Lower lobe of right lung (tissue), 2 donors: ENCODE data around the gene SLC27A4. TPM values are rescaled to one million over a fixed set of nuclear protein-coding genes. Genes with fewer than 3 reads are reported as not detected.

ENCODE experiments used
- ATAC-seq, 2 donors: fragments of 200-7000 bp; cut with Tn5 transposase; one replicate each; pipeline ENCODE4 v1.9.1; 2020 to 2022; ENCODE audit warnings: mild to moderate bottlenecking in 2 of 2, moderate library complexity in 2 of 2
- DNase-seq: peaks from one replicate; pipeline ENCODE4 v3.0.0-alpha.2; 2020
- H3K27ac ChIP-seq: fragments of 200-600 bp; one replicate; pipeline ENCODE4 v1.8.0; 2022
- H3K27me3 ChIP-seq: fragments of 200-600 bp; one replicate; pipeline ENCODE4 v1.8.0; 2022; ENCODE audit warnings: low read depth
- H3K36me3 ChIP-seq: fragments of 200-600 bp; one replicate; pipeline ENCODE4 v1.8.0; 2022; ENCODE audit warnings: mild to moderate bottlenecking
- H3K4me1 ChIP-seq: fragments of 200-600 bp; one replicate; pipeline ENCODE4 v1.8.0; 2022
- H3K4me3 ChIP-seq: fragments of 200-600 bp; one replicate; pipeline ENCODE4 v1.8.0; 2022; ENCODE audit warnings: mild to moderate bottlenecking
- H3K9me3 ChIP-seq: fragments of 200-600 bp; one replicate; pipeline ENCODE4 v1.8.0; 2022
- intact Hi-C: fragments of 100-400 bp; cut with DNase I; formaldehyde crosslinking; loops from one replicate; pipeline ENCODE4 v1.11.0; 2022
- total RNA-seq: library from RNA; stranded (reverse); fragmentation: NEBNext Ultra II Directional; extraction: Animal tissue kit (Norgen Biotek cat#: 25700); gene quantifications from one replicate; pipeline ENCODE4 v1.2.1, GENCODE V29; 2021
- TF ChIP-seq, protein P1 (sequence below): fragments of 200-600 bp; IDR thresholded peaks from one replicate; pipeline ENCODE4 v1.8.0; 2022; ENCODE audit warnings: antibody characterized with exemption, mild to moderate bottlenecking
- donor health status: DM: no; HTN: yes; CAD: no; lungs with severe emphysema.

Gene SLC27A4
- total RNA-seq, 1 donor from 2014 or later: 19.5 TPM

DNA sequence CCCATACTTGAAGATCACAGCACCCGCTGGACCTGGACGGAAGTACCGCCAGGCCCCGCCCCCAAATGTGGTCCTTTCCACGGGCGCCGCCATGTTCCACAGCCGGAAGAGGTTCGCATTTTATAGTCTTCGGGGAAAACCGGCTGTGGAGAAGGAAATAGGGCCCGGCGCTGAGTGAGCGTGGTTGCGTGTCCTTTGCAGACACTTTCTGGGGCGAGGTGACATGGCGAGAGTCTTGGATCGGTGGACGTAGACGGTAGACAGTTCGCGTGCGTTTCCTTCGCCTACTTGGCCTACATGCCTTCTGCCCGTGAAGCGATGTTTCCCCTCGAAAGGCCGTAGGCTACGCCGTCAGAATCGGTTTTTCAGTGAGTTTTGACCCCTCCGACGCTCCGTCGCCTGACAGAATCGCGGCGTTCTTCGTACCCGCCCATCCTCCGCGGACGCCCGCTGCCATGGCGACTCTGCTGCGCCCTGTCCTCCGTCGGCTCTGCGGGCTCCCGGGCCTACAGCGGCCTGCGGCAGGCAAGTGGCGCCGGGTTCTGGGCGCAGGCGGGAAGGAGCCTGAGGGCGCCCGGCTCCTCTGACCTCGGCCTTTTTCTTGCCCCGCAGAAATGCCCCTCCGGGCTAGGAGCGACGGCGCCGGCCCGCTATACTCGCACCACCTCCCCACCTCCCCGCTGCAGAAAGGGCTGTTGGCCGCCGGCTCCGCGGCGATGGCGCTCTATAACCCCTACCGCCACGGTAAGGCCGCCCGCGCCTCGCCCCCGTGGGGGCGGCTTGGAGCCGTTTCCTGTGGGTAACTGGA, 17.7 kb upstream of the SLC27A4 start, which contains the start of the genes COQ4 and TRUB2:
TSS of gene COQ4 (plus strand) at position 436 of the 808 bp plus-strand sequence. CDS start at position 456, 20 bp downstream.
TSS of gene TRUB2 (minus strand) at position 44 of the 808 bp plus-strand sequence. CDS start at position 5, 39 bp downstream.
- TF ChIP-seq, protein P1, sequence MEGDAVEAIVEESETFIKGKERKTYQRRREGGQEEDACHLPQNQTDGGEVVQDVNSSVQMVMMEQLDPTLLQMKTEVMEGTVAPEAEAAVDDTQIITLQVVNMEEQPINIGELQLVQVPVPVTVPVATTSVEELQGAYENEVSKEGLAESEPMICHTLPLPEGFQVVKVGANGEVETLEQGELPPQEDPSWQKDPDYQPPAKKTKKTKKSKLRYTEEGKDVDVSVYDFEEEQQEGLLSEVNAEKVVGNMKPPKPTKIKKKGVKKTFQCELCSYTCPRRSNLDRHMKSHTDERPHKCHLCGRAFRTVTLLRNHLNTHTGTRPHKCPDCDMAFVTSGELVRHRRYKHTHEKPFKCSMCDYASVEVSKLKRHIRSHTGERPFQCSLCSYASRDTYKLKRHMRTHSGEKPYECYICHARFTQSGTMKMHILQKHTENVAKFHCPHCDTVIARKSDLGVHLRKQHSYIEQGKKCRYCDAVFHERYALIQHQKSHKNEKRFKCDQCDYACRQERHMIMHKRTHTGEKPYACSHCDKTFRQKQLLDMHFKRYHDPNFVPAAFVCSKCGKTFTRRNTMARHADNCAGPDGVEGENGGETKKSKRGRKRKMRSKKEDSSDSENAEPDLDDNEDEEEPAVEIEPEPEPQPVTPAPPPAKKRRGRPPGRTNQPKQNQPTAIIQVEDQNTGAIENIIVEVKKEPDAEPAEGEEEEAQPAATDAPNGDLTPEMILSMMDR: no peak
- DNase-seq: peak; percentile 95
- peak within 1 kb of the TSS; percentile 88 for H3K27ac ChIP-seq
- intact Hi-C loops: no loop called here
- peaks cover 23% of the 10 kb centered on the region for H3K4me1 ChIP-seq
- H3K9me3 ChIP-seq: no peaks in the 10 kb centered on the region
- H3K36me3 ChIP-seq: peaks cover 54% of the 10 kb centered on the region
- peak within 1 kb of the TSS; percentile 95 for H3K4me3 ChIP-seq
- no peaks in the 10 kb centered on the region for H3K27me3 ChIP-seq
- ATAC-seq: peak; percentile 97 to 99

DNA sequence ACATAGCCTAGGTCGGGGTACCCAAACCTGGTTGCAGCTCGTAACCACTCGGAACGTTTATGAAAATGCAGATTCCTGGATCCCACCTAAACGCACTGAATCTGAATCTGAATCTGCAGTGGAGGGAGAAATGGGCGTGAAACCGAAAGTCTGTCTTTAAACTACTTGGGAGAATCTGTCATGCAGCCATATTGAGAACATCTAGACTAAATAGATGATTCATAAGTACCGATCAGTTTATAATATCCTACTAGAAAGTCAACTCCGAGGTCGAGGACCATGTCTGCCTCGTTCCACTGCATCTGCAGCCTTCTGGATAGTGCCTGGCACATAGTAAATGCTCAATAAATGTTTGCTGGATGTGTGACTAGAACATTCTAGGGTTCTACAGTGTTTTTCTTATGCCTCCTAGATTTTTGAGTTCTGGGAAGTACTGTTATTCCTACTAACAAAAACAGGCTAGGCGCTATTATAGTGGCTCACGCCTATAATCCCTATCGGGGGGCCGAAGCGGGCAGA, 17.1 kb upstream of the SLC27A4 start:
- TF ChIP-seq, protein P1: no peak
- Histone ChIP-seq H3K4me1 (peaks cover 23% of the 10 kb centered on the region), H3K9me3 (no peaks in the 10 kb centered on the region), H3K4me3 (peak overlapping the region; percentile 95), H3K27ac (peak overlapping the region; percentile 88), H3K36me3 (peaks cover 56% of the 10 kb centered on the region), H3K27me3 (no peaks in the 10 kb centered on the region)
- no peak for ATAC-seq
- DNase-seq: no peak
- intact Hi-C loops: no loop called here

DNA sequence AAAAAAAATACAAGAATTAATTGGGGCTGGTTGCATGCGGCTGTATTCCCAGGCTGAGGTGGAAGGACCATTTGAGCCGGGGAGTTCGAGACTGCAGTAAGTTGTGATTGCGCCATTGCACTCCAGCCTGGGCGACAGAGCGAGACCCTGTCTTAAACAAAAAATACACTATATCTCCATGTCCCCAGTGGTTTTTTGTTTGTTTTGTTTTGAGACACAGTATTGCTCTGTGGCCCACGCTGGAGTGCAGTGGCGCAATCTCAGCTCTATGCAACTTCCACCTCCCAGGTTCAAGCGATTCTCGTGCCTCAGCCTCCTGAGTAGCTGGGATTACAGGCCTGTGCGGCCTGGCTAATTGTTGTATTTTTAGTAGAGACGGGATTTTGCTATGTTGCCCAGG, 16.5 kb upstream of the SLC27A4 start:
- no peak for DNase-seq
- no peaks in the 10 kb centered on the region for H3K27me3 ChIP-seq
- peak overlapping the region; percentile 95 for H3K4me3 ChIP-seq
- H3K4me1 ChIP-seq: peaks cover 23% of the 10 kb centered on the region
- H3K27ac ChIP-seq: no peak overlapping the region
- H3K9me3 ChIP-seq: no peaks in the 10 kb centered on the region
- H3K36me3 ChIP-seq: peaks cover 56% of the 10 kb centered on the region
- intact Hi-C loops: no loop called here
- ATAC-seq: no peak
- TF ChIP-seq, protein P1: no peak

DNA sequence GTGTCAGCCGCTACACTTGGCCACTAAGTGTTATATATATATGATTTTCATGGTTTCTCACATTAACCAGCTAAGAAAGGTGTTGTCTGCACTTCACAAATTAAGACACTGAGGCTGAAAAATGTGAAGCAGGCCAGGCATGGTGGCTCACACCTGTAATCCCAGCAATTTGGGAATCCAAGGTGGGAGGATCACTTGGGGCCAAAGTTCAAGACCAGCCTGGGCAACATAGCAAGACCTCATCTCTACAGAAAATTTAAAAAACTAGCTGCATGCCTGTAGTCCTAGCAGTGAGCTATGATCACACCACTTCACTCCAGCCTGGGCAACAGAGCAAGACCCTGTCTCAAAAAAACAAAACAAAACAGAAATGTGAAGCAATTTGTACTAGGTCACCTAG, 15.9 kb upstream of the SLC27A4 start:
- Histone ChIP-seq H3K27me3 (no peaks in the 10 kb centered on the region), H3K4me3 (no peak overlapping the region), H3K36me3 (peaks cover 52% of the 10 kb centered on the region), H3K27ac (no peak overlapping the region), H3K9me3 (no peaks in the 10 kb centered on the region), H3K4me1 (peaks cover 23% of the 10 kb centered on the region)
- ATAC-seq (no peak), DNase-seq (no peak)
- TF ChIP-seq, protein P1: no peak
- intact Hi-C loops: no loop called here

DNA sequence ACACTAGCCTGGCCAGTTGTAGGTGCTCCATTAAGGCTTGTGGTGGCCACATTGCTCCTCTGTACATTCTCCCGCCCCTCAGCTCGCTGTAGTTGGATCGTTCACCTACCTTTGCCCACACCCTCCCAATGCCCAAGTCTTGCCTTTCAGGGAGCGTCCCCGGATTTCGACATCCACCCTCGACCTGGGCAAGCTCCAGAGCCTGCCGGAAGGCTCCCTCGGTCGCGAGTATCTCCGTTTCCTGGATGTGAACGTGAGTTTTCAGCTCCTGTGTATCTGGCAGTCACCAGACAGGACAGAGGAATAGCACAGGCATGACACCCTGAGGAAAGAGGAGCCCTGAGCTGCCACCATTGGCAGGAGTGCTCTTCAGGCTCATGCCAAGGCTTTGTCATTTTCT, 14.7 kb upstream of the SLC27A4 start:
- H3K27ac ChIP-seq: no peak overlapping the region
- intact Hi-C loops: no loop called here
- DNase-seq (no peak), ATAC-seq (no peak)
- H3K9me3 ChIP-seq: no peaks in the 10 kb centered on the region
- H3K36me3 ChIP-seq: peaks cover 47% of the 10 kb centered on the region
- H3K4me3 ChIP-seq: no peak overlapping the region
- no peaks in the 10 kb centered on the region for H3K27me3 ChIP-seq
- H3K4me1 ChIP-seq: peaks cover 23% of the 10 kb centered on the region
- TF ChIP-seq, protein P1: no peak
